Measurements from ENCODE around the gene FTO.

The FTO gene

DNA sequence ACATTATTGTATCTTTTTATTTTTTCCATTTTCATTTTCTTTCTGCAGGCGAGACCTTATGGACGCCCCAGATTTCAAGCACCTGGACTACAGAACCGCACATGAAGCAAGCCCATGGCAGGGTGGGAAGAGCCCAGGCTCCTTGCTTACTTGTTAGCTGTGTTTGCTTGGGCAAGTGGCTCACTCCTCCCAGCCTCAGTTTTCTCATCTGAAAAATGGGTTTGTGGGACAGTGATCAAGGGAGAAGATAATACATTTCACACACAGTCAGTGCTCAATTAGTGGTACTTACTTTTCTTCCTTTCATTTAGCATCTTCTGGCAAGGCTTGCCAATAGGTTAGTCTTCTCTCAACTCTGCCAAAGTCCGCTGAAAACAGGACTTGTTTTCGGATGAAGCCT lies 465.2 kb downstream of the FTO start:
- CTCF ChIA-PET: interaction anchor here (0.7 kb wide), 1 partner anchor 52 kb away, joined by 3 read pairs; no protein-coding TSS in a partner anchor
- DNase-seq (ENCODE audit: low spot score): no peak
- POLR2A ChIA-PET (ENCODE audit: low non-redundant PET): no interaction called here
- no peak overlapping the region for H3K27ac ChIP-seq
- TF ChIP-seq, protein P1, sequence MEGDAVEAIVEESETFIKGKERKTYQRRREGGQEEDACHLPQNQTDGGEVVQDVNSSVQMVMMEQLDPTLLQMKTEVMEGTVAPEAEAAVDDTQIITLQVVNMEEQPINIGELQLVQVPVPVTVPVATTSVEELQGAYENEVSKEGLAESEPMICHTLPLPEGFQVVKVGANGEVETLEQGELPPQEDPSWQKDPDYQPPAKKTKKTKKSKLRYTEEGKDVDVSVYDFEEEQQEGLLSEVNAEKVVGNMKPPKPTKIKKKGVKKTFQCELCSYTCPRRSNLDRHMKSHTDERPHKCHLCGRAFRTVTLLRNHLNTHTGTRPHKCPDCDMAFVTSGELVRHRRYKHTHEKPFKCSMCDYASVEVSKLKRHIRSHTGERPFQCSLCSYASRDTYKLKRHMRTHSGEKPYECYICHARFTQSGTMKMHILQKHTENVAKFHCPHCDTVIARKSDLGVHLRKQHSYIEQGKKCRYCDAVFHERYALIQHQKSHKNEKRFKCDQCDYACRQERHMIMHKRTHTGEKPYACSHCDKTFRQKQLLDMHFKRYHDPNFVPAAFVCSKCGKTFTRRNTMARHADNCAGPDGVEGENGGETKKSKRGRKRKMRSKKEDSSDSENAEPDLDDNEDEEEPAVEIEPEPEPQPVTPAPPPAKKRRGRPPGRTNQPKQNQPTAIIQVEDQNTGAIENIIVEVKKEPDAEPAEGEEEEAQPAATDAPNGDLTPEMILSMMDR (conservative IDR thresholded peaks at IDR 0.05; ENCODE audit: low read depth): no peak

DNA sequence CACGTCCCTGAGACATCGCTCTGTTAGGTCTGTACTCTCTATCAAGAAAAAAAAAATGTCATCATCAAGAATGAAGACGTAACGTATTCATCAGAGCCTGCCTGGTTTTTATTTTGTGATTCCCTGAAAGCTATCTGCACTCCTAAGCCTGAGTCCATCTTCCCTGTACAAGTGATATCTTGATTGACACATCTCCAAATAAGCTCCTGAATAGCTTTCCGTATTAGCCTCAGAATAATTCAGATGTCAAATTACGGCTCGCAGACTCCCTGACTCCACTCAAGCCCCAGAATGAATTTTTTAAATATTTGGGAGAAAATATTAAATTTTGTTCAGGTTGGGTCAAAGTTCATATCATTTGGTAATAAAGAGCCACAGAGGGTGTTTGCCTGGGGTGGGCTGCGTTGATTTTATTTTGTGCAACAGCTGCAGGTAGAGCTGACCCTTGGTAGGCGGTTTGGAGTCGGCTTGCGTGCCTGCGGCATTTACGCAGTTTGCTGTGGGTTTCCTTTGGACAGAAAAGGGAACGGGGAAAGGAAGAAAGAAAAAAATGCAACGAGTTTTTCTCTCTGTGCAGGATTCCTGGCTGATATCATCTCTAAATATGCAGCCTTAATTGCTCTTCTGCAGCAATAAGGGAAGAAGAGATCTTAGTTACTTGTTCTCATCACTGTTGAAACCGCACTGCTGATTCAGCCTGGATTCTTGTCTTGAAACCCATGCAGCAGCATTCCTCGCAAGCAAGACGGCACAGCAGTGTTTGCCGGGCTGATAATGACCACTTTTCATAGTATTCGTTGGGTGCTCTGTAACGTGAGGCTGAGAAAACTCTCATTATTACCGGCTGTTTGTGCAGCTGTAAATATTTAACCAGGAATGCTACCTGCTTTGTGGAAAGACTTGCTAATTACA lies 467.9 kb downstream of the FTO start:
- TF ChIP-seq, protein P1 (conservative IDR thresholded peaks at IDR 0.05; ENCODE audit: low read depth): no peak
- no peak overlapping the region for H3K27ac ChIP-seq
- CTCF ChIA-PET: no interaction called here
- no peak for DNase-seq (ENCODE audit: low spot score)
- POLR2A ChIA-PET (ENCODE audit: low non-redundant PET): no interaction called here

DNA sequence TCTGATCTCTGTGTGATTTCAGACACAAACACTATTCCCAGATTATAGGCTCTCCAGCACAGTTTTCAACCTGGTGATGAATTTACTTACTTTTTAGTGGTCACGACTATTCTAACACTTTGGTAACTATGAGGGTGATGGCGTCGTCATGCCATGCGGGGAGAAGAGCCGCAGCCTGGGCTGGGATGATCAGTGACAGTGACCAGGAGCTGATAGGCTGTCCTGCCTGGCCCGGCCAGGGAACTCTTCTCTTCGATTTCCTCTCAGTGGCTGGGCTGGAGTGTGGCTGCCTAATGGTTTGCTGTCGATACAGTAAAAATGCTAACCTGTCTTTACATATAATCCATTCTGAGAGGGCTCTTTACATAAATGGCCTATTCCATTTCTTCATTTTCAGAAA lies 469.5 kb downstream of the FTO start:
- no peak for DNase-seq (ENCODE audit: low spot score)
- CTCF ChIA-PET: no interaction called here
- POLR2A ChIA-PET (ENCODE audit: low non-redundant PET): no interaction called here
- H3K27ac ChIP-seq: no peak overlapping the region
- TF ChIP-seq, protein P1 (conservative IDR thresholded peaks at IDR 0.05; ENCODE audit: low read depth): no peak

DNA sequence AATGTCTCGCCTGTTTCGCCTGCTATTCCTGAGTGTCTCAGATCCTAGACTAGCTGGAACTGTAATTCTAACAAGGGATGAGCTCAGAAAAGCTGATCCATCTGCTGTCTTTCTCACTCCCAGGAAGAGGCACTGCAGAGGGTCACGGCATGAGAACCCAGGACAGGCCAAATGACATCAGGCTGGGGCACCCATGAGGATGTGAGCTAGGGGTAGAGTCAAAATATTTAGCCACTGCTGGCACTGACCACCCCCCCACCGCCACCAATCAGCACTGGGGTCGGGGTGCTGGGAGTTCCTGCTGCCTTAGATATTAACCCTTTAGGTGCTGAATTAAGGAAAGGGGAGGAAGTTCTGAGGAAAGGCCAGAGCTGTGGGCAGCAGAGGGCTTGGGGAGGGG lies 470.2 kb downstream of the FTO start:
- no peak overlapping the region for H3K27ac ChIP-seq
- ChIA-PET POLR2A (ENCODE audit: low non-redundant PET) (no interaction called here), CTCF (no interaction called here)
- no peak for DNase-seq (ENCODE audit: low spot score)
- TF ChIP-seq, protein P1 (conservative IDR thresholded peaks at IDR 0.05; ENCODE audit: low read depth): no peak

DNA sequence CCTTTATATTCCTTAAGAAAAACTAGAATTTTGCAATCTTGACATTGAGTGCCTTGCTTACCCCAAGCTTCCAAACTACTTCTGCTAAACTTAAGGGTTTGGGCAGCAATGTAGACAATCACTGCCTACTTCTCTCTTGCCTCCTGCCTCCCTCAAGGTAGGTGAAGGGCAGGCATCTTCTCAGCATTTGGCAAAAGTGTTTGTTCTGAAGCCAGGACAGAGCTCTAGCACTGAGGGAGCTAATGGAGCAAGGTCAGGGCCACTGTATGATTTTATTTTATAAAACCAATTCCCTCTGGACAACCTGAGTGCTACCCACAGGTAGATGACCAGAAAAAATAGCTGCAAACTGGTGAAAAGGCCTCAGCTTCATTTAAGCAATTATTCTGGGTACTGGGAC lies 470.8 kb downstream of the FTO start:
- H3K27ac ChIP-seq: no peak overlapping the region
- ChIA-PET CTCF (interaction anchor here (0.6 kb wide), 2 partner anchors 21 to 610 kb away, joined by 3 to 4 read pairs; no protein-coding TSS in a partner anchor), POLR2A (ENCODE audit: low non-redundant PET) (no interaction called here)
- no peak for DNase-seq (ENCODE audit: low spot score)
- TF ChIP-seq, protein P1 (conservative IDR thresholded peaks at IDR 0.05; ENCODE audit: low read depth): no peak

DNA sequence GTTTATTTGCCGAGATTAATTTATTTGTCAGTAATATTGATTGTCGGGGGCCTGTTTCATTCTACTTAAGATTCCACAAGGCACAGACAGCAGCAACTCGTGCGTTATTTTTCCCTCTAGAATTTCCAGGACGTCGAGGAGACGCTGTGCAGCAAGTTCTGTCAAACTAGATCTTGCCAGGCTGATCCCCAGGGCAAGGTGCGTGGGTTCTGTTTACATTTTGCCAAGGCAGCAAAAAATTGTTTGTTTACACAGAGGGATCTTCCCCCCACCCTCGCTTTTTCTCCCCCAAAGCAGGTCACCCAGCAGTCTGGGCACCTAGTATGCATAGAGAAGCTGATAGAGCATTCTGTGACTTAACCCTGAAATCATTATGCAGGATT lies 471.2 kb downstream of the FTO start:
- POLR2A ChIA-PET (ENCODE audit: low non-redundant PET): no interaction called here
- no peak for DNase-seq (ENCODE audit: low spot score)
- CTCF ChIA-PET: interaction anchor here (0.6 kb wide), 2 partner anchors 20 to 610 kb away, joined by 3 to 4 read pairs; no protein-coding TSS in a partner anchor
- TF ChIP-seq, protein P1 (conservative IDR thresholded peaks at IDR 0.05; ENCODE audit: low read depth): no peak
- H3K27ac ChIP-seq: no peak overlapping the region

Measured in RWPE1 (cell line).